ENCODE data around the gene NOXO1.
A peak's percentile ranks its signal among the peaks of the same experiment; 100 is the strongest.

The NOXO1 gene

GRCh38 chr16:2009164-2009711, 28.0 kb upstream of the NOXO1 start:
- no peak for TF ChIP-seq CTCF (IDR thresholded peaks at IDR 0.05; ENCODE audit: low read depth, low read length)
- DNase-seq (ENCODE audit: extremely low read depth, low read depth), result no peak

- TF ChIP-seq CTCF (IDR thresholded peaks at IDR 0.05; ENCODE audit: low read depth, low read length), result no peak
- DNase-seq (ENCODE audit: extremely low read depth, low read depth), result no peak
These were observed 27.4 kb upstream of the NOXO1 start for GRCh38 chr16:2008631-2009163.

GRCh38 chr16:2008009-2008526, 26.8 kb upstream of the NOXO1 start:
- peak; percentile 69 for DNase-seq (ENCODE audit: extremely low read depth, low read depth)
- TF ChIP-seq CTCF (IDR thresholded peaks at IDR 0.05; ENCODE audit: low read depth, low read length), result no peak

DNA sequence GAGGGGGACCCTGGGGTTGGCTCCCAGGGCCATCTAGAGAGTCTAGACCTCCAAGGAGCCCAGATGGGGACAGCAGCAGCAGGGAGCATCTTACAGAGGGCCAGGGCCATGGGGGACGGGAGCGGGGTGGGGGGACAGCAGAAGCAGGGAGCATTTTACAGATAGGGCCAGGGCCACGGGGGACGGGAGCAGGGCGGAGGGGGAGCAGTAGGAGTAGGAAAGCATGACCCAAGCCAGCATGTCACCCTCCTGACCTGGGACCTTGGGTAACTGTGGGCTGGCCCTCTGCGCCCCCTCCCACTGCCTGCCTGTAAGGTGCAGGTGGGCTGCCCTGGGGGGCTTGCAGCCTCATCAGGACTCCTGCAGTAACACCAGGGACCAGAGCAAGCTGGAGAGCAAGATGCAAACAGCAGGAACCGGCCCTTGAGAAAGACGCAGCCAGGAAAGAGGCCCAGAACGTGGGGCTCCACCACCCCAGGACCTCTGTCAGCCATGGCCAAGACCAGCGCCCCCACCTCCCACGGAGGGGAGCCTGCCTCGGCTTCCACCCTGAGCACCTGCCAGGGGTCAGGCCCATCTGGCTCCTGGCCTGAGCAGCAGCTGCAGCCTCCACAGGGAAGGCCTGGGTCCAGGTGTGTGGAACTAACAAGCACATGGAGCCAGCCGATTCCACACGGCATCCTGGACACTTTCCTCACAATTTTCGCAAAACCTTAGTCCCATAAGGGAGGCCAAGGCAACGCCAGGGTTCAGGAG, 26.0 kb upstream of the NOXO1 start:
- TF ChIP-seq CTCF (IDR thresholded peaks at IDR 0.05; ENCODE audit: low read depth, low read length), result no peak
- DNase-seq (ENCODE audit: extremely low read depth, low read depth), result no peak

DNA sequence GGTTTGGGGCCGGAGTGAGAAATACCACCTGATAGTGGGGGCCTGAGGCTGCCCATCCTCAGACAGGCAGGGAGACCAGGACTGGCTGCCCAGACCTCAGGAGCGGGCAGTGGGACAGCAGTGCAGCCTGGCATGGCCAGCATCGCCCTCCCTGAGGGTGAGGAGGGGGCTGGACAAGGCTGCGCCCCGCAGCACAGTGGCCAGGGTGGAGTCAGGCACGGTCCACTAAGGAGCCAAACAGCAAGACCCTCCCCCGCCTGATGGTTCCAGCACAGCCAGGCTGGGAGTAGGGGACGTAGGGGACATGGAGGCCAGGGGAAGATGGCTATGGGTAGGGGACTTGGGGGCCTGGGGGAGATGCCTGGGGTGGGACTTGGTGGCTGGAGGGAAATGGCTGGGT, 25.0 kb upstream of the NOXO1 start:
- no peak for TF ChIP-seq CTCF (IDR thresholded peaks at IDR 0.05; ENCODE audit: low read depth, low read length)
- DNase-seq (ENCODE audit: extremely low read depth, low read depth), result no peak

DNA sequence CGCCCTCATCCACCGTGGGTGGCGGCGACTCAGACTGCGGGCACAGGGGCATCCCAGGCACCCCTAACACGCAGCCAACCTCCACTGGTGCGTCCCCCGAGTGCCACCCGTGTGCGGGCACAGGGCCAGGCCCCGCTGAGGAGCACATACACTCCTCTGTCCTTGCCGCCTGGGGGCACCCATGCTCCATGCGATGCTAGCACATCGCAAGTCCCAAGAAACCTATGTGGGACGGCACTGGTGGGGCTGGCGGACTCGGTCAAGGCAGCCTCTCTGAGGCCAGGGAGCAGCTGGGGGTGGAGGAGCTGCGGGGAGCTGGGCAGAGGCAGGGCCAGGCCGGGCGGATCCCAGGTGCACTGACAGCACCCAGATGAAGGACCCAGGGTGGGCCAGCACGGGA, 24.4 kb upstream of the NOXO1 start:
- no peak for TF ChIP-seq CTCF (IDR thresholded peaks at IDR 0.05; ENCODE audit: low read depth, low read length)
- DNase-seq (ENCODE audit: extremely low read depth, low read depth), result no peak
